IMR-90 (cell line): Measurements from ENCODE around the gene AP3D1.

ENCODE experiments used
- BHLHE40 ChIP-seq: fragments of 150-350 bp; IDR thresholded peaks from 2 replicates; pipeline ENCODE4 v1.6.1; 2016; ENCODE audit warnings: mild to moderate bottlenecking, low read depth, low read length
- CEBPB ChIP-seq: IDR thresholded peaks from 2 replicates; pipeline ENCODE4 v1.6.1; 2012; ENCODE audit warnings: low read depth, low read length, improper control_type of control experiment
- CHD1 ChIP-seq: IDR thresholded peaks from 2 replicates; pipeline ENCODE4 v1.6.1; 2012; ENCODE audit warnings: low read depth, low read length, improper control_type of control experiment
- FOS ChIP-seq: fragments of 150-350 bp; IDR thresholded peaks from 2 replicates; pipeline ENCODE4 v1.6.1; 2016; ENCODE audit warnings: low read depth, low read length
- MAZ ChIP-seq: IDR thresholded peaks from 2 replicates; pipeline ENCODE4 v1.6.1; 2012; ENCODE audit warnings: low read depth, mild to moderate bottlenecking, low read length, improper control_type of control experiment, moderate library complexity, borderline replicate concordance
- MXI1 ChIP-seq: IDR thresholded peaks from 2 replicates; pipeline ENCODE4 v1.6.1; 2012; ENCODE audit warnings: low read depth, mild to moderate bottlenecking, low read length, moderate library complexity, borderline replicate concordance
- POLR2A ChIP-seq: IDR thresholded peaks from 2 replicates; pipeline ENCODE4 v1.6.1; 2012; ENCODE audit warnings: mild to moderate bottlenecking, low read depth, low read length
- RAD21 ChIP-seq: IDR thresholded peaks from 2 replicates; pipeline ENCODE4 v1.6.1; 2012; ENCODE audit warnings: low read length, improper control_type of control experiment
- RFX5 ChIP-seq: IDR thresholded peaks from 2 replicates; pipeline ENCODE4 v1.8.0; 2012; ENCODE audit warnings: low read depth, mild to moderate bottlenecking, low read length, moderate library complexity
- SMC3 ChIP-seq: fragments of 150-350 bp; IDR thresholded peaks from 2 replicates; pipeline ENCODE4 v1.6.1; 2016; ENCODE audit warnings: low read depth, mild to moderate bottlenecking, antibody characterized with exemption, low read length, moderate library complexity
- TF ChIP-seq, protein P1 (sequence below): conservative IDR thresholded peaks from 2 replicates; pipeline ENCODE4 v1.5.1; 2012; ENCODE audit warnings: mild to moderate bottlenecking, low read depth, low read length, improper control_type of control experiment
- TF ChIP-seq, protein P2 (sequence below): fragments of 150-350 bp; IDR thresholded peaks from 2 replicates; pipeline ENCODE4 v1.6.1; 2017; ENCODE audit warnings: mild to moderate bottlenecking, antibody characterized with exemption, low read length, low read depth

DNA sequence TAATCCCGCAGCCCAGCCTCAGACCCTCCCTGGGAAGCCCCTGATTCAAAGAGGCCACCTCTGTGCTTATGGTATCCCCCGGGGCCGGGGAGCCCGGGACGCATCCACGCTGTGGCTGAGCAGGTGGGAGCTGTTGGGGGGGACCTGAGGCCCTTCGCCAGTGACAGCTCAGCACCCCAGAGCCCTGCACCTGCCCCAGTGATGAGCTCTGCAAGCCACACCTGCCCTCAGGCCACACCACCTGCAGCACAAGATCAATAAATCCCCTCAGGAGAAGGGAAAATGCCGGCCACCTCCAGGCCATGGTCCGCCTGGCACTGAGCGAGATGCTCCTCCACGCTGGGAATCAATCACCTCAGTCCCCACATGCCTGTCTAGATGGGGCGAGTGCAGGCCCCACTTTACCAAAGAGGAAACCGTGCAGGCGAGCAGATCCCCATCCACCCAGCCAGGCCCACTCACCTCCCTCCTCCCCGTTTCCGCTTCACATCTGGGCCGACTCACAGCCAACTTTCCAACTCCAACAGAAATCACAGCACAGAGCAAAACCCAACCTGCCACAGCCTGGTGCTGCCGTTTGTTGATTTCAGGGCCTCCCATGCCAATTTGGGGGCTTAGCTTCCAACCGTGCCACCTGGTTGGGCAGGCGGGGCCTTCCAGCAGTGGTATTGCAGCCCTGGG is 68.1 kb downstream of the AP3D1 start:
- TF ChIP-seq FOS (no peak), RAD21 (no peak), POLR2A (no peak), MXI1 (no peak), BHLHE40 (no peak), CEBPB (no peak), CHD1 (no peak), MAZ (no peak), RFX5 (no peak), SMC3 (no peak)
- TF ChIP-seq, protein P1, sequence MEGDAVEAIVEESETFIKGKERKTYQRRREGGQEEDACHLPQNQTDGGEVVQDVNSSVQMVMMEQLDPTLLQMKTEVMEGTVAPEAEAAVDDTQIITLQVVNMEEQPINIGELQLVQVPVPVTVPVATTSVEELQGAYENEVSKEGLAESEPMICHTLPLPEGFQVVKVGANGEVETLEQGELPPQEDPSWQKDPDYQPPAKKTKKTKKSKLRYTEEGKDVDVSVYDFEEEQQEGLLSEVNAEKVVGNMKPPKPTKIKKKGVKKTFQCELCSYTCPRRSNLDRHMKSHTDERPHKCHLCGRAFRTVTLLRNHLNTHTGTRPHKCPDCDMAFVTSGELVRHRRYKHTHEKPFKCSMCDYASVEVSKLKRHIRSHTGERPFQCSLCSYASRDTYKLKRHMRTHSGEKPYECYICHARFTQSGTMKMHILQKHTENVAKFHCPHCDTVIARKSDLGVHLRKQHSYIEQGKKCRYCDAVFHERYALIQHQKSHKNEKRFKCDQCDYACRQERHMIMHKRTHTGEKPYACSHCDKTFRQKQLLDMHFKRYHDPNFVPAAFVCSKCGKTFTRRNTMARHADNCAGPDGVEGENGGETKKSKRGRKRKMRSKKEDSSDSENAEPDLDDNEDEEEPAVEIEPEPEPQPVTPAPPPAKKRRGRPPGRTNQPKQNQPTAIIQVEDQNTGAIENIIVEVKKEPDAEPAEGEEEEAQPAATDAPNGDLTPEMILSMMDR: no peak
- TF ChIP-seq, protein P2, sequence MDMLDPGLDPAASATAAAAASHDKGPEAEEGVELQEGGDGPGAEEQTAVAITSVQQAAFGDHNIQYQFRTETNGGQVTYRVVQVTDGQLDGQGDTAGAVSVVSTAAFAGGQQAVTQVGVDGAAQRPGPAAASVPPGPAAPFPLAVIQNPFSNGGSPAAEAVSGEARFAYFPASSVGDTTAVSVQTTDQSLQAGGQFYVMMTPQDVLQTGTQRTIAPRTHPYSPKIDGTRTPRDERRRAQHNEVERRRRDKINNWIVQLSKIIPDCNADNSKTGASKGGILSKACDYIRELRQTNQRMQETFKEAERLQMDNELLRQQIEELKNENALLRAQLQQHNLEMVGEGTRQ: no peak
